GM12878 (cell line): ENCODE results near the gene ATF7. TPM values are rescaled to one million over a fixed set of nuclear protein-coding genes. Genes with fewer than 3 reads are reported as not detected.

Experiments
- ATAC-seq: fragments of 200-7000 bp; cut with Tn5 transposase; 3 replicates; pipeline ENCODE4 v1.9.1; 2020; ENCODE audit warnings: mild to moderate bottlenecking, moderate library complexity
- BruUV-seq: library from RNA; stranded (reverse); fragments of 400-500 nt; replicated peaks from 2 replicates; lab custom pipeline; 2021; lab: Mats Ljungman, UMichigan
- CTCF ChIA-PET: fragments of 300-600 bp; sonication (Branson Sonifier 250); formaldehyde crosslinking; extraction: SDS; loops from one replicate; lab custom pipeline; 2021; ENCODE audit warnings: inconsistent platforms; lab: Yijun Ruan, JAX
- POLR2A ChIA-PET: fragments of 350-600 bp; formaldehyde crosslinking; extraction: SDS; loops from one replicate; lab custom pipeline; 2021; ENCODE audit warnings: inconsistent platforms; lab: Charles Lee
- RAD21 ChIA-PET: fragments of 300-600 bp; sonication (Branson Sonifier 250); formaldehyde crosslinking; loops from one replicate; lab custom pipeline; 2023; ENCODE audit warnings: antibody characterized with exemption; ENCODE audit not compliant: unreplicated experiment; lab: Charles Lee
- SMC1A ChIA-PET: fragments of 300-600 bp; sonication (Branson Sonifier 250); formaldehyde crosslinking; loops from one replicate; lab custom pipeline; 2023; ENCODE audit not compliant: unreplicated experiment, uncharacterized antibody; lab: Charles Lee
- DNase-seq: peaks from one replicate; pipeline ENCODE4 v3.0.0-alpha.2; 2011; ENCODE audit warnings: low read depth, low spot score
- FAIRE-seq: peaks from 3 replicates; lab custom pipeline; 2011; peaks lifted over from hg19 to GRCh38; lab: Jason Lieb, UNC
- H2AFZ ChIP-seq: 2 replicates; pipeline ENCODE4 v1.6.0; 2011; ENCODE audit warnings: low read depth, low read length, control low read depth; ENCODE audit not compliant: control insufficient read depth
- H3K27ac ChIP-seq: 2 replicates; pipeline ENCODE4 v1.5.1; 2011; ENCODE audit warnings: control low read depth; ENCODE audit not compliant: control insufficient read depth, insufficient read depth
- H3K27me3 ChIP-seq, 2 experiments: replicated peaks in 1 of 2; 2 replicates each; pipeline versions ENCODE4 v1.6.0 to v1.6.1; 2011; ENCODE audit warnings: low read length in 1 of 2; ENCODE audit not compliant: control insufficient read depth in 2 of 2, insufficient read depth in 2 of 2
- H3K36me3 ChIP-seq, 2 experiments: 2 replicates each; pipeline ENCODE4 v1.5.1; 2011; ENCODE audit warnings: low read length in 1 of 2; ENCODE audit not compliant: control insufficient read depth in 2 of 2, insufficient read depth in 2 of 2
- H3K4me1 ChIP-seq: 2 replicates; pipeline ENCODE4 v1.6.1; 2011; ENCODE audit warnings: mild to moderate bottlenecking, low read length, moderate library complexity, mixed read lengths; ENCODE audit not compliant: control insufficient read depth, insufficient read depth
- H3K4me2 ChIP-seq: 2 replicates; pipeline ENCODE4 v1.6.0; 2011; ENCODE audit warnings: control low read depth; ENCODE audit not compliant: control insufficient read depth, insufficient read depth
- H3K4me3 ChIP-seq: fragments of 200-600 bp; sonication (generic); 2 replicates; pipeline ENCODE4 v1.5.1; 2016
- H3K79me2 ChIP-seq: 2 replicates; pipeline ENCODE4 v1.6.0; 2011; ENCODE audit warnings: low read length; ENCODE audit not compliant: control insufficient read depth, insufficient read depth
- H3K9ac ChIP-seq: 2 replicates; pipeline ENCODE4 v1.8.0; 2011; ENCODE audit warnings: low read length, control low read depth, mixed read lengths; ENCODE audit not compliant: control insufficient read depth, insufficient read depth
- H3K9me3 ChIP-seq: replicated peaks from 3 replicates; pipeline ENCODE4 v1.5.1; 2011; ENCODE audit warnings: mild to moderate bottlenecking, low read length; ENCODE audit not compliant: control insufficient read depth, insufficient read depth
- H4K20me1 ChIP-seq: 2 replicates; pipeline ENCODE4 v1.6.0; 2011; ENCODE audit not compliant: control insufficient read depth, insufficient read depth
- ETV6 ChIP-seq, 2 experiments: fragments of 450-650 bp in 1 of 2; IDR thresholded peaks in 1 of 2; conservative IDR thresholded peaks in 1 of 2; 2 replicates each; pipeline ENCODE4 v1.6.1; 2014; ENCODE audit warnings: antibody characterized with exemption in 1 of 2, borderline replicate concordance in 1 of 2, low read depth in 1 of 2, mild to moderate bottlenecking in 1 of 2, moderate library complexity in 1 of 2
- PML ChIP-seq: IDR thresholded peaks from 2 replicates; pipeline ENCODE4 v1.6.1; 2012; ENCODE audit warnings: low read length, inconsistent platforms
- POLR2AphosphoS2 ChIP-seq: IDR thresholded peaks from 2 replicates; pipeline ENCODE4 v1.6.1; 2011; ENCODE audit warnings: low read depth, mild to moderate bottlenecking, low read length, improper control_type of control experiment, moderate library complexity
- SIX5 ChIP-seq: IDR thresholded peaks from 2 replicates; pipeline ENCODE4 v1.6.1; 2011; ENCODE audit warnings: mild to moderate bottlenecking, low read depth, low read length, moderate library complexity; ENCODE audit not compliant: severe bottlenecking
- WGBS: methylation state at CpG from one replicate; pipeline ENCODE4 v1.1.6; 2016; ENCODE audit warnings: low lambda C conversion rate; ENCODE audit not compliant: insufficient replicate concordance, insufficient coverage; ENCODE audit errors: missing lambda C conversion rate; 5-methylcytosine and 5-hydroxymethylcytosine counted together
- in situ Hi-C: fragments of 300-500 bp; cut with MboI; formaldehyde crosslinking; loops from 9 replicates; pipeline ENCODE4 v1.14.3; 2018; ENCODE audit warnings: mixed read lengths
- intact Hi-C: fragments of 100-400 bp; cut with micrococcal nuclease; formaldehyde crosslinking; loops from one replicate; pipeline ENCODE4 v1.14.2; 2022; ENCODE audit not compliant: unreplicated experiment
- polyA plus RNA-seq, 11 experiments: library from polyadenylated mRNA; depleted of rRNA in 4 of 11; unstranded in 6 of 11; stranded (reverse) in 5 of 11; fragments of >200 nt; fragmentation: Nextera tagmentation in 4 of 11; fragmentation: Illumina TruSeq in 1 of 11; extraction: Ambion mirVana in 4 of 11; extraction: Trizol in 1 of 11; gene quantifications; 1 replicate in 1 of 11; 2 replicates in 10 of 11; pipeline versions ENCODE4 v1.2.1 to v1.2.3, GENCODE V29; 2011 to 2016; ENCODE audit warnings: inconsistent platforms in 2 of 11, missing spikeins in 2 of 11, low read depth in 1 of 11
- total RNA-seq, 4 experiments: library from RNA; depleted of rRNA in 3 of 4; stranded (reverse); fragments of >200 nt in 3 of 4; fragmentation: Illumina TruSeq in 1 of 4; extraction: Trizol in 1 of 4; gene quantifications; 2 replicates each; pipeline versions ENCODE4 v1.2.1 to v1.2.3, GENCODE V29; 2013 to 2021

ATF7 gene
- total and polyA plus RNA-seq, 10 of the 15 experiments (the other 5 are each of a cell fraction or from before 2014, with no cell fraction given), result 9.1 to 30.7 (median 21.8) TPM

DNA sequence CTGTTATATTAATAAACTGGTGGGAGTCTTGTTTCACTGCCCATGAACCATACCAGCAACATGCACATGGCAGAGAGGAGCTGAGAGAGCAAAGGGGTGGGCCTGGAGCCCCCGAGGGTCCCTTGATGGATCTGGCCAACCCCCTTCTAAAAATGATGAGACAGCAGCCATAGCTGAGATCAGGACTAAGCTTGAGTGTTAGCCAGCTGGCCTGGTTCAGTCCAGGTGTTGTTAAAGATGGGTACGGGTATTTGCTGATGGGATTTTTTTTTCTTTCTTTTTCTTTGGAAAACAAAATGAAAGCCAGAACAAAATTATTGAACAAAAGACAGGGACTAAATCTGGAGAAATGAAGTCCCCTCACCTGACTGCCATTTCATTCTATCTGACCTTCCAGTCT, 158.3 kb downstream of the ATF7 start:
- intact Hi-C loops, result no loop called here
- Histone ChIP-seq H3K4me1 (peaks cover 2% of the 10 kb centered on the region), H3K36me3 (peaks cover 37 to 73% of the 10 kb centered on the region in 2 experiments), H3K4me3 (no peak overlapping the region), H2AFZ (no peak overlapping the region), H3K27me3 (no peaks in the 10 kb centered on the region), H3K79me2 (peaks cover 10% of the 10 kb centered on the region), H4K20me1 (peaks cover 10% of the 10 kb centered on the region), H3K9me3 (no peaks in the 10 kb centered on the region), H3K4me2 (no peak overlapping the region), H3K27ac (no peak overlapping the region), H3K9ac (no peak overlapping the region)
- BruUV-seq, result TSS peak; percentile 30
- in situ Hi-C loops, result no loop called here
- TF ChIP-seq ETV6 (conservative IDR thresholded peaks at IDR 0.05 in 1 of 2, IDR thresholded peaks at IDR 0.05 in 1 of 2; ENCODE audit: borderline replicate concordance in 1 of 2, low read depth in 1 of 2) (no peak), PML (0 out of 2 replicates have a peak, but pooled peaks have one; percentile 35)
- FAIRE-seq (no peak), DNase-seq (no peak), ATAC-seq (no peak)
- ChIA-PET POLR2A (interaction anchor here (0.6 kb wide), 1 partner anchor 66 kb away, joined by 3 read pairs; no protein-coding TSS in a partner anchor), CTCF (interaction anchor here (0.8 to 2.2 kb wide), 2 partner anchors 9 to 172 kb away, joined by 4 to 10 read pairs; partner anchors contain the start of gene PFDN5), RAD21 (no interaction called here), SMC1A (interaction anchor here (1.2 kb wide), 1 partner anchor 9 kb away, joined by 5 read pairs; no protein-coding TSS in a partner anchor)
- WGBS, result 100% methylated on average over 2 of the region's 2 CpGs

DNA sequence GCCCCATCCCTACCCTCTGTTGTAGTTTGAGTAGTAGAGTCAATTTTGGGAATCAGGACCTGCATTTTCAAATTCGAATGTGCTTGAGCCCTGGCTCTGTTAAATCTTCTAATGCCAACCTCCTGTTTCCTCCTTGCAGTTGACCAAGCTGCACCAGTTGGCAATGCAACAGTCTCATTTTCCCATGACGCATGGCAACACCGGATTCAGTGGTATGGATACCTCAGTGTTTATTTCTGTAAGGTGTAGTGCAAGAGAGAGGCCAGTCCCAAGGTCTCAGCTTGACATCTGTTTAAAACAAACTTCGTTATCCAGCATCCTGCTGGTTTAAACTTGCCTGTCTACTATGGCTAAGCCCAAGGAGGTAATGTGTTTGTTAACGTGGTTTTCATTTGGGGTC, 159.1 kb downstream of the ATF7 start:
- no TSS peak for BruUV-seq
- ChIA-PET SMC1A (no interaction called here), CTCF (interaction anchor here (2.2 kb wide), 1 partner anchor 10 kb away, joined by 10 read pairs; no protein-coding TSS in a partner anchor), RAD21 (no interaction called here), POLR2A (no interaction called here)
- H3K27me3 ChIP-seq, result no peaks in the 10 kb centered on the region
- peaks cover 13% of the 10 kb centered on the region for H3K79me2 ChIP-seq
- intact Hi-C loops (no loop called here), in situ Hi-C loops (no loop called here)
- no peak for TF ChIP-seq POLR2AphosphoS2
- no peak for TF ChIP-seq SIX5
- H3K9ac ChIP-seq, result no peak overlapping the region
- peaks cover 14% of the 10 kb centered on the region for H4K20me1 ChIP-seq
- WGBS, result 86% methylated on average over 5 of the region's 5 CpGs
- H3K4me3 ChIP-seq, result no peak overlapping the region
- H3K4me2 ChIP-seq, result no peak overlapping the region
- no peaks in the 10 kb centered on the region for H3K9me3 ChIP-seq
- FAIRE-seq (no peak), DNase-seq (no peak), ATAC-seq (no peak)
- no peak overlapping the region for H3K27ac ChIP-seq
- peaks cover 38 to 73% of the 10 kb centered on the region in 2 experiments for H3K36me3 ChIP-seq
- peaks cover 4% of the 10 kb centered on the region for H3K4me1 ChIP-seq
- H2AFZ ChIP-seq, result no peak overlapping the region
